ENCODE measurements around the gene LRIG3.

DNA sequence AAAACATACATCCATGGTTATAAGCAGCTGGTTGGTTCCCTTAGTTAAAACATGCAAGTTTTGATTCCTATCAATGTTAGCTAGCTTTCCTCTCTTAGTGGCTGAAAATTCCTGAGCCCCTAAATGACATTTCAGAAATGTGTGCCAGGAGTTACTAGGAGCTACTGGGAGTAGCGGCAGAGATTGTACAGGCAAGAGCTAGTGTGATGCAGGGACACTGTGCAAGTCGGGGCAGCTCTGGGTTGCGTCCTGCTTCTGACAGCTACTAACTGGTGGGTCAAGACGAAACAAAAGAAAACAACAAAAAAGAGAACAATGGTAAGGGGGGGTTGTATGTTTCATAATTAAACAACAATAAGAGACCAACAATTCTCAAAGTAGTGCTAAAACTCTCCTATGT is 35.4 kb downstream of the LRIG3 start:
- no peak for TF ChIP-seq EP300 (IDR thresholded peaks at IDR 0.05; ENCODE audit: borderline replicate concordance in 1 of 2, low read depth in 1 of 2, low read length in 1 of 2)
- no peak for TF ChIP-seq SIN3A (IDR thresholded peaks at IDR 0.05; ENCODE audit: borderline replicate concordance, low read depth, low read length)
- TF ChIP-seq EZH2phosphoT487 (IDR thresholded peaks at IDR 0.05; ENCODE audit: borderline replicate concordance, low read depth): no peak
- TF ChIP-seq POLR2AphosphoS5 (IDR thresholded peaks at IDR 0.05; ENCODE audit: low read depth, low read length): no peak
- TF ChIP-seq CTCF (IDR thresholded peaks at IDR 0.05): no peak
- no peak for TF ChIP-seq ELF1 (IDR thresholded peaks at IDR 0.05)
- TF ChIP-seq, protein P1, sequence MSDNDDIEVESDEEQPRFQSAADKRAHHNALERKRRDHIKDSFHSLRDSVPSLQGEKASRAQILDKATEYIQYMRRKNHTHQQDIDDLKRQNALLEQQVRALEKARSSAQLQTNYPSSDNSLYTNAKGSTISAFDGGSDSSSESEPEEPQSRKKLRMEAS (IDR thresholded peaks at IDR 0.05; ENCODE audit: low read depth): no peak
- TF ChIP-seq RFX5 (IDR thresholded peaks at IDR 0.05; ENCODE audit: low read length): no peak
- no peak for TF ChIP-seq ZBTB33 (IDR thresholded peaks at IDR 0.05; ENCODE audit: borderline replicate concordance, low read depth)
- TF ChIP-seq, protein P2, sequence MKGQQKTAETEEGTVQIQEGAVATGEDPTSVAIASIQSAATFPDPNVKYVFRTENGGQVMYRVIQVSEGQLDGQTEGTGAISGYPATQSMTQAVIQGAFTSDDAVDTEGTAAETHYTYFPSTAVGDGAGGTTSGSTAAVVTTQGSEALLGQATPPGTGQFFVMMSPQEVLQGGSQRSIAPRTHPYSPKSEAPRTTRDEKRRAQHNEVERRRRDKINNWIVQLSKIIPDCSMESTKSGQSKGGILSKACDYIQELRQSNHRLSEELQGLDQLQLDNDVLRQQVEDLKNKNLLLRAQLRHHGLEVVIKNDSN (IDR thresholded peaks at IDR 0.05; ENCODE audit: borderline replicate concordance, low read depth): no peak
- TF ChIP-seq YY1 (IDR thresholded peaks at IDR 0.05; ENCODE audit: low read depth): no peak
- no peak for TF ChIP-seq MXI1 (IDR thresholded peaks at IDR 0.05; ENCODE audit: low read depth, low read length)
- TF ChIP-seq, protein P3, sequence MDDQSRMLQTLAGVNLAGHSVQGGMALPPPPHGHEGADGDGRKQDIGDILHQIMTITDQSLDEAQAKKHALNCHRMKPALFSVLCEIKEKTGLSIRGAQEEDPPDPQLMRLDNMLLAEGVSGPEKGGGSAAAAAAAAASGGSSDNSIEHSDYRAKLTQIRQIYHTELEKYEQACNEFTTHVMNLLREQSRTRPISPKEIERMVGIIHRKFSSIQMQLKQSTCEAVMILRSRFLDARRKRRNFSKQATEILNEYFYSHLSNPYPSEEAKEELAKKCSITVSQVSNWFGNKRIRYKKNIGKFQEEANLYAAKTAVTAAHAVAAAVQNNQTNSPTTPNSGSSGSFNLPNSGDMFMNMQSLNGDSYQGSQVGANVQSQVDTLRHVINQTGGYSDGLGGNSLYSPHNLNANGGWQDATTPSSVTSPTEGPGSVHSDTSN (IDR thresholded peaks at IDR 0.05): no peak
- TF ChIP-seq JUND (IDR thresholded peaks at IDR 0.05): no peak

All from SK-N-SH (cell line).